Tibial nerve (tissue), 4 donors: ENCODE results near the gene DCTD.

Experiments used
- EP300 ChIP-seq, 2 donors: sonication (generic); formaldehyde crosslinking; IDR thresholded peaks; one replicate each; pipeline ENCODE4 v1.6.1; 2017; ENCODE audit warnings: antibody characterized with exemption in 2 of 2, mild to moderate bottlenecking in 1 of 2
- POLR2A ChIP-seq, 2 donors: fragments of 450-650 bp; IDR thresholded peaks; one replicate each; pipeline ENCODE4 v1.6.1; 2017; ENCODE audit warnings: antibody characterized with exemption in 2 of 2, mild to moderate bottlenecking in 2 of 2, moderate library complexity in 2 of 2
- TF ChIP-seq, protein P1 (sequence below), 5 experiments: fragments of 200-600 bp in 3 of 5; fragments of 450-650 bp in 2 of 5; sonication (generic) in 3 of 5; IDR thresholded peaks; one replicate each; pipeline ENCODE4 v1.5.1; 2016 to 2019; ENCODE audit warnings: antibody characterized with exemption in 5 of 5, mild to moderate bottlenecking in 3 of 5, moderate library complexity in 2 of 5

DNA sequence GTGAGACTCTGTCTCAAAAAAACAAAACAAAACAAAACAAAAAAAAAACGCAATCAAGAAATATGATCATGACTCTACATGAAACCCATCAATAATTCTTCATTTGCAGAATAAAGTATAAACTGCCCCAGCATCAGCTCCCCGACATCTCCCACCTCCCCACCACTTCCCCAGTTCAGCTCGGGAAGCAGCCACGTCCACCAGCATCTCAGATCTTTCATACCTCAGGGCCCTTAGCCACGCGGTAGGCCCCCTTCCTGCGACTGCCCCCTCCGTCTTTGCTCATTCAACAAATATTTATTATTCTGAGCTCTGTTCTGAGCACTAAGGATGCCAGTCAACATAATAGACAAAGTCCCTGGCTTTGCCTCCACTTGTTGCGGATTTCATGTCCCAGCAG, 45.6 kb downstream of the DCTD start:
- TF ChIP-seq, protein P1, sequence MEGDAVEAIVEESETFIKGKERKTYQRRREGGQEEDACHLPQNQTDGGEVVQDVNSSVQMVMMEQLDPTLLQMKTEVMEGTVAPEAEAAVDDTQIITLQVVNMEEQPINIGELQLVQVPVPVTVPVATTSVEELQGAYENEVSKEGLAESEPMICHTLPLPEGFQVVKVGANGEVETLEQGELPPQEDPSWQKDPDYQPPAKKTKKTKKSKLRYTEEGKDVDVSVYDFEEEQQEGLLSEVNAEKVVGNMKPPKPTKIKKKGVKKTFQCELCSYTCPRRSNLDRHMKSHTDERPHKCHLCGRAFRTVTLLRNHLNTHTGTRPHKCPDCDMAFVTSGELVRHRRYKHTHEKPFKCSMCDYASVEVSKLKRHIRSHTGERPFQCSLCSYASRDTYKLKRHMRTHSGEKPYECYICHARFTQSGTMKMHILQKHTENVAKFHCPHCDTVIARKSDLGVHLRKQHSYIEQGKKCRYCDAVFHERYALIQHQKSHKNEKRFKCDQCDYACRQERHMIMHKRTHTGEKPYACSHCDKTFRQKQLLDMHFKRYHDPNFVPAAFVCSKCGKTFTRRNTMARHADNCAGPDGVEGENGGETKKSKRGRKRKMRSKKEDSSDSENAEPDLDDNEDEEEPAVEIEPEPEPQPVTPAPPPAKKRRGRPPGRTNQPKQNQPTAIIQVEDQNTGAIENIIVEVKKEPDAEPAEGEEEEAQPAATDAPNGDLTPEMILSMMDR (IDR thresholded peaks at IDR 0.05), result no peak
- no peak for TF ChIP-seq POLR2A (IDR thresholded peaks at IDR 0.05)
- TF ChIP-seq EP300 (IDR thresholded peaks at IDR 0.05), result no peak
